ENCODE data around the gene S1PR4.

- TF ChIP-seq CTCF (IDR thresholded peaks at IDR 0.05), result no peak
- TF ChIP-seq POLR2A (IDR thresholded peaks at IDR 0.05), result no peak
These were observed 11.9 kb downstream of the S1PR4 start for GRCh38 chr19:3190470-3190770.
